Breast epithelium (tissue), 3 donors: ENCODE measurements around the gene RNF151.
"Not testable (repeated sequence)": the region's sequence is repeated elsewhere in the genome, so short reads cannot be mapped to it uniquely, and the experiment has no call there.

Experiments
- POLR2AphosphoS5 ChIP-seq, 3 donors: sonication (generic); formaldehyde crosslinking; IDR thresholded peaks; one replicate each; pipeline ENCODE4 v1.6.1; 2017; ENCODE audit warnings: antibody characterized with exemption in 3 of 3
- TF ChIP-seq, protein P1 (sequence below), 3 donors: fragments of 450-650 bp; IDR thresholded peaks; one replicate each; pipeline ENCODE4 v1.5.1; 2016 to 2017; ENCODE audit warnings: antibody characterized with exemption in 3 of 3, mild to moderate bottlenecking in 3 of 3, moderate library complexity in 3 of 3

- TF ChIP-seq, protein P1, sequence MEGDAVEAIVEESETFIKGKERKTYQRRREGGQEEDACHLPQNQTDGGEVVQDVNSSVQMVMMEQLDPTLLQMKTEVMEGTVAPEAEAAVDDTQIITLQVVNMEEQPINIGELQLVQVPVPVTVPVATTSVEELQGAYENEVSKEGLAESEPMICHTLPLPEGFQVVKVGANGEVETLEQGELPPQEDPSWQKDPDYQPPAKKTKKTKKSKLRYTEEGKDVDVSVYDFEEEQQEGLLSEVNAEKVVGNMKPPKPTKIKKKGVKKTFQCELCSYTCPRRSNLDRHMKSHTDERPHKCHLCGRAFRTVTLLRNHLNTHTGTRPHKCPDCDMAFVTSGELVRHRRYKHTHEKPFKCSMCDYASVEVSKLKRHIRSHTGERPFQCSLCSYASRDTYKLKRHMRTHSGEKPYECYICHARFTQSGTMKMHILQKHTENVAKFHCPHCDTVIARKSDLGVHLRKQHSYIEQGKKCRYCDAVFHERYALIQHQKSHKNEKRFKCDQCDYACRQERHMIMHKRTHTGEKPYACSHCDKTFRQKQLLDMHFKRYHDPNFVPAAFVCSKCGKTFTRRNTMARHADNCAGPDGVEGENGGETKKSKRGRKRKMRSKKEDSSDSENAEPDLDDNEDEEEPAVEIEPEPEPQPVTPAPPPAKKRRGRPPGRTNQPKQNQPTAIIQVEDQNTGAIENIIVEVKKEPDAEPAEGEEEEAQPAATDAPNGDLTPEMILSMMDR (IDR thresholded peaks at IDR 0.05), result not testable (repeated sequence)
- not testable (repeated sequence) for TF ChIP-seq POLR2AphosphoS5 (IDR thresholded peaks at IDR 0.05)
Measured at GRCh38 chr16:1958143-1958491, 8.5 kb upstream of the RNF151 start.
